ENCODE measurements around the gene CDH26.

DNA sequence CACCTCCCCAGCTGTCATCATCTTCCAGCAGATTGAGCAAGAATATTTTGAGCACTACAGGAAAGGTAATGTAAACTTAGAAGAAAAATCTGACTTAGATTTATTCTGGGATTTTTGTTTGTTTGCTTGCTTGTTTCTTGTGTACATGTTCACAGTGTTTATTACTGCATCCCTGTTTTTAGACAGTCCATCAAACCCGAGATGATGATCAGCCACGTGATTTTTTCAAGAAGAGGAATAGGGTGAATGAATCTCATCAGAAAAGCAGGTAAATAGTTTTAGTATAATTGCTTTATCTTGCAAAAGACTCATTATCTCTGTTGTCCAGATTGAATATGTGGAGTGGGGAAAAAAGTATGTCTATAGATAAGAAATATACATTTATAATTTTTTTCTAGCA is 16.0 kb upstream of the CDH26 start:
- TF ChIP-seq CTCF (IDR thresholded peaks at IDR 0.05; ENCODE audit: low read length) (no peak), EZH2 (optimal IDR thresholded peaks at IDR 0.05; ENCODE audit: low read depth, low read length) (no peak), EZH2phosphoT487 (IDR thresholded peaks at IDR 0.05; ENCODE audit: low read length) (no peak)
